Activated T-cell treated with anti-CD3 and anti-CD28 coated beads, Interleukin-2, amount 50 U/mL, for 24 hours (primary cell): ENCODE data around the gene TENM3.

Experiments
- DNase-seq: peaks from one replicate; pipeline ENCODE4 v3.0.0-alpha.2; 2020
- H3K27ac Mint-ChIP-seq: 2 replicates; pipeline ENCODE4 v1.8.0; 2020; ENCODE audit warnings: mild to moderate bottlenecking, mixed read lengths
- H3K27me3 Mint-ChIP-seq: 2 replicates; pipeline ENCODE4 v1.8.0; 2020; ENCODE audit warnings: mixed read lengths
- H3K36me3 Mint-ChIP-seq: 2 replicates; pipeline ENCODE4 v1.8.0; 2020; ENCODE audit warnings: low read depth, mixed read lengths
- H3K4me1 Mint-ChIP-seq: 2 replicates; pipeline ENCODE4 v1.8.0; 2020; ENCODE audit warnings: low read depth, mixed read lengths
- H3K4me3 Mint-ChIP-seq: 2 replicates; pipeline ENCODE4 v1.8.0; 2020; ENCODE audit warnings: mild to moderate bottlenecking, moderate library complexity, mixed read lengths
- H3K9me3 Mint-ChIP-seq: 2 replicates; pipeline ENCODE4 v1.8.0; 2020; ENCODE audit warnings: mixed read lengths

TENM3 gene

GRCh38 chr4:182717788-182718583 is 474.8 kb downstream of the TENM3 start:
- Mint-ChIP-seq H3K27ac (no peak overlapping the region), H3K27me3 (peaks cover 3% of the 10 kb centered on the region), H3K4me1 (no peaks in the 10 kb centered on the region), H3K4me3 (no peak overlapping the region), H3K36me3 (no peaks in the 10 kb centered on the region), H3K9me3 (no peaks in the 10 kb centered on the region)
- no peak for DNase-seq

GRCh38 chr4:182724414-182724813 is 481.2 kb downstream of the TENM3 start:
- no peaks in the 10 kb centered on the region for H3K36me3 Mint-ChIP-seq
- H3K27me3 Mint-ChIP-seq = no peaks in the 10 kb centered on the region

GRCh38 chr4:182729516-182729915 is 486.3 kb downstream of the TENM3 start:
- Mint-ChIP-seq H3K9me3 (no peaks in the 10 kb centered on the region), H3K4me1 (no peaks in the 10 kb centered on the region), H3K27me3 (peaks cover 4% of the 10 kb centered on the region), H3K36me3 (no peaks in the 10 kb centered on the region), H3K4me3 (no peak overlapping the region), H3K27ac (no peak overlapping the region)
- no peak for DNase-seq

More at GRCh38 chr4:182724414-182724813, 481.2 kb downstream of the TENM3 start:
- Mint-ChIP-seq H3K4me1 (no peaks in the 10 kb centered on the region), H3K4me3 (no peak overlapping the region), H3K9me3 (no peaks in the 10 kb centered on the region), H3K27ac (no peak overlapping the region)
- DNase-seq = no peak

- Mint-ChIP-seq H3K9me3 (no peaks in the 10 kb centered on the region), H3K36me3 (no peaks in the 10 kb centered on the region), H3K4me1 (no peaks in the 10 kb centered on the region), H3K27ac (no peak overlapping the region), H3K27me3 (peaks cover 4% of the 10 kb centered on the region), H3K4me3 (no peak overlapping the region)
- no peak for DNase-seq
Observed at GRCh38 chr4:182730791-182731190, 487.6 kb downstream of the TENM3 start.

GRCh38 chr4:182736207-182736606 is 493.0 kb downstream of the TENM3 start:
- H3K9me3 Mint-ChIP-seq = no peaks in the 10 kb centered on the region
- no peak overlapping the region for H3K4me3 Mint-ChIP-seq
- DNase-seq = no peak
- no peak overlapping the region for H3K27ac Mint-ChIP-seq
- H3K36me3 Mint-ChIP-seq = no peaks in the 10 kb centered on the region
- peaks cover 8% of the 10 kb centered on the region for H3K27me3 Mint-ChIP-seq
- H3K4me1 Mint-ChIP-seq = no peaks in the 10 kb centered on the region

GRCh38 chr4:182738283-182739047 is 495.3 kb downstream of the TENM3 start:
- Mint-ChIP-seq H3K4me1 (no peaks in the 10 kb centered on the region), H3K27me3 (peaks cover 8% of the 10 kb centered on the region), H3K27ac (no peak overlapping the region), H3K9me3 (no peaks in the 10 kb centered on the region), H3K36me3 (no peaks in the 10 kb centered on the region), H3K4me3 (no peak overlapping the region)
- DNase-seq = no peak

- no peak overlapping the region for H3K27ac Mint-ChIP-seq
Observed at GRCh38 chr4:182740256-182740655, 497.1 kb downstream of the TENM3 start.

GRCh38 chr4:182741054-182741453 is 497.9 kb downstream of the TENM3 start:
- Mint-ChIP-seq H3K9me3 (peaks cover under 1% of the 10 kb centered on the region), H3K36me3 (no peaks in the 10 kb centered on the region), H3K27ac (no peak overlapping the region), H3K4me1 (no peaks in the 10 kb centered on the region), H3K27me3 (peaks cover 8% of the 10 kb centered on the region), H3K4me3 (no peak overlapping the region)
- DNase-seq = no peak

More at GRCh38 chr4:182740256-182740655, 497.1 kb downstream of the TENM3 start:
- no peaks in the 10 kb centered on the region for H3K4me1 Mint-ChIP-seq
- no peak for DNase-seq
- H3K9me3 Mint-ChIP-seq = no peaks in the 10 kb centered on the region
- H3K4me3 Mint-ChIP-seq = no peak overlapping the region
- no peaks in the 10 kb centered on the region for H3K36me3 Mint-ChIP-seq
- peaks cover 8% of the 10 kb centered on the region for H3K27me3 Mint-ChIP-seq

- no peak for DNase-seq
- no peak overlapping the region for H3K27ac Mint-ChIP-seq
- no peaks in the 10 kb centered on the region for H3K4me1 Mint-ChIP-seq
- no peak overlapping the region for H3K4me3 Mint-ChIP-seq
- no peaks in the 10 kb centered on the region for H3K36me3 Mint-ChIP-seq
- H3K9me3 Mint-ChIP-seq = peaks cover 3% of the 10 kb centered on the region
- peaks cover 10% of the 10 kb centered on the region for H3K27me3 Mint-ChIP-seq
Observed at GRCh38 chr4:182741914-182742313, 498.7 kb downstream of the TENM3 start.

GRCh38 chr4:182743815-182744214 is 500.6 kb downstream of the TENM3 start:
- H3K27ac Mint-ChIP-seq = no peak overlapping the region
- no peak for DNase-seq
- peaks cover 3% of the 10 kb centered on the region for H3K9me3 Mint-ChIP-seq
- H3K4me1 Mint-ChIP-seq = no peaks in the 10 kb centered on the region
- peaks cover 7% of the 10 kb centered on the region for H3K27me3 Mint-ChIP-seq
- H3K36me3 Mint-ChIP-seq = no peaks in the 10 kb centered on the region
- no peak overlapping the region for H3K4me3 Mint-ChIP-seq

GRCh38 chr4:182745237-182745636 is 502.0 kb downstream of the TENM3 start:
- no peak for DNase-seq
- Mint-ChIP-seq H3K36me3 (no peaks in the 10 kb centered on the region), H3K9me3 (peaks cover 3% of the 10 kb centered on the region), H3K27me3 (peaks cover 2% of the 10 kb centered on the region), H3K4me1 (no peaks in the 10 kb centered on the region), H3K27ac (no peak overlapping the region), H3K4me3 (no peak overlapping the region)

GRCh38 chr4:182746876-182747275 is 503.7 kb downstream of the TENM3 start:
- DNase-seq = no peak
- H3K4me1 Mint-ChIP-seq = no peaks in the 10 kb centered on the region
- no peak overlapping the region for H3K4me3 Mint-ChIP-seq
- no peak overlapping the region for H3K27ac Mint-ChIP-seq
- H3K9me3 Mint-ChIP-seq = peaks cover 3% of the 10 kb centered on the region
- H3K36me3 Mint-ChIP-seq = no peaks in the 10 kb centered on the region
- peaks cover 5% of the 10 kb centered on the region for H3K27me3 Mint-ChIP-seq

GRCh38 chr4:182748283-182748682 is 505.1 kb downstream of the TENM3 start:
- peaks cover 3% of the 10 kb centered on the region for H3K9me3 Mint-ChIP-seq
- H3K27me3 Mint-ChIP-seq = peaks cover 5% of the 10 kb centered on the region
- no peak overlapping the region for H3K27ac Mint-ChIP-seq
- no peak overlapping the region for H3K4me3 Mint-ChIP-seq
- no peak for DNase-seq
- no peaks in the 10 kb centered on the region for H3K4me1 Mint-ChIP-seq
- no peaks in the 10 kb centered on the region for H3K36me3 Mint-ChIP-seq

- Mint-ChIP-seq H3K4me3 (no peak overlapping the region), H3K27me3 (peaks cover 5% of the 10 kb centered on the region), H3K27ac (no peak overlapping the region), H3K36me3 (no peaks in the 10 kb centered on the region), H3K9me3 (peaks cover 3% of the 10 kb centered on the region), H3K4me1 (no peaks in the 10 kb centered on the region)
- no peak for DNase-seq
Observed at GRCh38 chr4:182748949-182749348, 505.7 kb downstream of the TENM3 start.

GRCh38 chr4:182749667-182750167 is 506.5 kb downstream of the TENM3 start:
- no peak overlapping the region for H3K4me3 Mint-ChIP-seq
- H3K4me1 Mint-ChIP-seq = no peaks in the 10 kb centered on the region
- H3K27me3 Mint-ChIP-seq = peaks cover 5% of the 10 kb centered on the region
- no peak overlapping the region for H3K27ac Mint-ChIP-seq
- no peaks in the 10 kb centered on the region for H3K36me3 Mint-ChIP-seq
- no peak for DNase-seq
- H3K9me3 Mint-ChIP-seq = peaks cover 3% of the 10 kb centered on the region
